IPS-20b (cell line): ENCODE measurements around the gene NDP.
"Not testable (repeated sequence)": the region's sequence is repeated elsewhere in the genome, so short reads cannot be mapped to it uniquely, and the experiment has no call there.

Source experiments
- H3K27ac ChIP-seq: one replicate; pipeline ENCODE4 v1.5.1; 2013; ENCODE audit warnings: low read length
- H3K27me3 ChIP-seq: 2 replicates; pipeline ENCODE4 v1.6.1; 2013; ENCODE audit warnings: mild to moderate bottlenecking, low read length, inconsistent platforms; ENCODE audit not compliant: insufficient read depth
- H3K36me3 ChIP-seq: 2 replicates; pipeline ENCODE4 v1.6.1; 2013; ENCODE audit warnings: low read depth, mild to moderate bottlenecking, inconsistent platforms, low read length, moderate library complexity; ENCODE audit not compliant: insufficient read depth
- H3K4me1 ChIP-seq: 2 replicates; pipeline ENCODE4 v1.6.1; 2013; ENCODE audit warnings: mild to moderate bottlenecking, control low read depth, inconsistent platforms, low read length, moderate library complexity; ENCODE audit not compliant: insufficient read depth
- H3K4me3 ChIP-seq: 2 replicates; pipeline ENCODE4 v1.5.1; 2013; ENCODE audit warnings: mild to moderate bottlenecking, low read length, inconsistent platforms
- H3K9ac ChIP-seq: 2 replicates; pipeline ENCODE4 v1.6.1; 2013; ENCODE audit warnings: low read depth, mild to moderate bottlenecking, inconsistent platforms, low read length, moderate library complexity
- H3K9me3 ChIP-seq: 2 replicates; pipeline ENCODE4 v1.6.1; 2013; ENCODE audit warnings: mild to moderate bottlenecking, low read depth, low read length, inconsistent platforms; ENCODE audit not compliant: insufficient read depth

Gene NDP

DNA sequence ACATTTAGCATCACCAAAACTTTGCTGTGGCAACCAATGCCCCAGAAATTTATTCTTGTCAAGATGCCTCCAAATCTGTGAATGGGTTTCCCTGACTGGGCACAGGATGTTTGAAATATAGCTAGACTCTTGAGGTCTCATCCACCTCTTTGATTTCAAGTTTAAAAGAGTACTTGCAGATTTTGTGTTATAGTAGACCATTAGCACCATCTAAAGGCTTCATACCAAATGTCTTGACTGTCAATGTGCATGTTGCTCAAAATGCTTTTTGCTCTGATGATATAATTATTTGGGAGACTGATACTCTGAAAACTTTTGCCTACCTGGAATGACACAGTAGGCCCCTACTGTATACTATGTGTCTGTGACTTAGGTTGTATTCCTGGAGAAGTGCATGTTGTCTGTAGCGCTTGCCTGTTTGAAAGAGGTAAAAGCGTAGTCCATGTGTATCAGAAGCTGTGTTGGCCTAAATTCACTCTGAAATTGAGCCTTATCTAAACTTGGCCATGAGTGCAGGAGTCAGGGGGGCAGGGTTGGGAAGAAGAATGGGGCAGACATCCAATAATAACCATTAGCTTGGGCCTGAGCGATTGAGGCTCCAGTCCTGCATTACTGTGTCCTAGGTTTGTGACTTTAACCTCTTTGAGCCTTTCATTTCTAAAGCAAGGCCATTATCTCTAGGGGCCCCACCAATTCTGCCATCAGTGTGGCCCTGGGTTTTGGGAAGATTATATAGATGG, 33.8 kb downstream of the NDP start:
- Histone ChIP-seq H3K9ac (no peak overlapping the region), H3K4me1 (no peaks in the 10 kb centered on the region), H3K27me3 (no peaks in the 10 kb centered on the region), H3K9me3 (no peaks in the 10 kb centered on the region), H3K27ac (no peak overlapping the region), H3K36me3 (no peaks in the 10 kb centered on the region), H3K4me3 (no peak overlapping the region)

DNA sequence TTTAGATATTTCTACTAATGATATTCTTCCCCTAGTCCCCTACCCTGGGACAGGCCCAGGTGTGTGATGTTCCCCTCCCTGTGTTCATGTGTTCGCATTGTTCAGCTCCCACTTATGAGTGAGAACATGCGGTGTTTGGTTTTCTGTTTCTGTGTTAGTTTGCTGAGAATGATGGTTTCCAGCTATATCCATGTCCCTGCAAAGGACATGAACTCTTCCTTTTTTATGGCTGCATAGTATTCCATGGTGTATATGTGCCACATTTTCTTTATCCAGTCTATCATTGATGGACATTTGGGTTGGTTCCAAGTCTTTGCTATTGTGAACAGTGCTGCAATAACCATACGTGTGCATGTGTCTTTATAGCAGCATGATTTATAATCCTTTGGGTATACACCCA, 51.2 kb downstream of the NDP start:
- H3K4me1 ChIP-seq, H3K9ac ChIP-seq, H3K9me3 ChIP-seq, H3K36me3 ChIP-seq, H3K27me3 ChIP-seq, H3K4me3 ChIP-seq, H3K27ac ChIP-seq: not testable (repeated sequence)

DNA sequence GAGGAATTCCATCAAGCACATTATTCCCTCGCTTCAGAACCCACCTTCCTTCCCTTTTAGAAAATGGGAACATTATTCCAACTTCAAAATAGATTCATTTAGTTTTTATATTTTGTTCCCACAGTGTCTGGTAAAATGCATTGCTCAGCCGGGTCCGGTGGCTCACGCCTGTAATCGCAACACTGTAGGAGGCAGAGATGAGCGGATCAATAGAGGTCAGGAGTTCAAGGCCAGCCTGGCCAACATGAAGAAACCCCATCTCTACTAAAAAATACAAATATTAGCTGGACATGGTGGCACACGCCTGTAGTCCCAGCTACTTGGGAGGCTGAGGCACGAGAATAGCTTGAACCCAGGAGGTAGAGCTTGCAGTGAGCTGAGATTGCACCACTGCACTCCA, 62.4 kb downstream of the NDP start:
- not testable (repeated sequence) for H3K9me3 ChIP-seq, H3K9ac ChIP-seq, H3K4me3 ChIP-seq

GRCh38 chrX:43910012-43910411, 63.2 kb downstream of the NDP start:
- Histone ChIP-seq H3K4me3 (no peak overlapping the region), H3K9me3 (no peaks in the 10 kb centered on the region), H3K27ac (no peak overlapping the region), H3K4me1 (no peaks in the 10 kb centered on the region), H3K9ac (no peak overlapping the region), H3K27me3 (no peaks in the 10 kb centered on the region), H3K36me3 (no peaks in the 10 kb centered on the region)

More for the DNA sequence above, 62.4 kb downstream of the NDP start:
- H3K27me3 ChIP-seq, H3K4me1 ChIP-seq, H3K27ac ChIP-seq, H3K36me3 ChIP-seq: not testable (repeated sequence)

DNA sequence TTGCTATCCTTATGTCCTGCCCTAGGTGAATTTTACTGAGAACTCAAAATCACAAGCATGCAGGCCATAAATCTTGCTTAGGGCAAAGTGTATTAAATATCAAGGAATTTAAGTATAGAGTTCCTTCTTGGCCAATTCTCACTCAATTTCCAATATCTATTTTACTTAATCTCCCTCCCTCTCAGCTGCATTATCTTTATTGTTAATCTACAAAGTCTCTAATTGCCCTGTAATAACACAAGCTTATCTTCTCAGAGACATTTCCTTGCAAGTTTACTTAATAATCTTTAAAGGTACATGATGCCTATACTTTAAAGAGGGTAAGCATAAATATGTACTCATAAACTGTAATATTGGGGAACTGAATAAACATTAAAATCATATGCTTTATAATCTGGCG, 64.0 kb downstream of the NDP start:
- Histone ChIP-seq H3K9me3 (no peaks in the 10 kb centered on the region), H3K4me1 (no peaks in the 10 kb centered on the region), H3K27ac (no peak overlapping the region), H3K9ac (no peak overlapping the region), H3K4me3 (no peak overlapping the region), H3K27me3 (no peaks in the 10 kb centered on the region), H3K36me3 (no peaks in the 10 kb centered on the region)

DNA sequence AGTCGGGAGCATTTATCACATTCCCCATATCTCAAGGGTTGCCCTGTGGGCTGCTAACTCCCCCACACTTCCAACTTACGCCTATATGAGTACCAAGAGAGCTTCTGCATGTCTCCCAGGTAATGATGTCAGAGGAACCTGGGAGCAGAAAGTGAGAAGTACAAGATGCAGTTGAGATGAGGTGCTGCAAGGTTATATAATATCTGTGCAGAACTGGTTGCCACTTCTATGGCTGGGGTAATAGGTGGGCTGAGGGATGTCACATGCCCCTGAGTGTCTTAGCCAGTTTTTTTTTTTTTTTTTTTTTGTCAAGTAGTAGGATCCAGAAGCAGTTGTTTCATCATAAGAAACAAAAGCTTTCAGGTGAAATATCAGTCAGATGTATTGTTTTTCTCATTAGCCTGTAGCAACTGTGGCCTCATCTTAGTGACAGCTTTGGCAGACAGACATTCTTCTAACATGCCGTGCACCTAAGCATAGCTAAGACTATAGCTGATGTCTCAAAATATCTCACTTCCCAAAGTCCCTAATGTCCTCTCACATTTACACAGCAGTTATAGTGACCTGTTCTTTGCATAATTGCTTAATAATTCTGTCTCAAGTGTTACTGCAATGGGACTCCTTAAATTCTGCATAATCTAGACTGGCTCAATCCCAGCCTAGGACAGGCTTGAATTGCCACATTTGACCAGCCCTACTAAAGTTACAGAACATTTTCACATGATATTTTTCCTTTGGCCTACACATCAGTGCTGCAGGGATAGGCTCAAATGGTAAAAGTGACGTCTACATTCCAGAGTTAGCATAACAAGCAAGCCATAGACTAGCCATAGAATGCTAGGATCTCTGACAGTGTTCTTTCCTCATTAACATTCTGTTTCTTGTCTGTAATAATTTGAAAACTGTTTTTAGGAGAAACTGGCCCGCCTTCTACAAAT, 73.0 kb downstream of the NDP start:
- Histone ChIP-seq H3K9me3 (no peaks in the 10 kb centered on the region), H3K27ac (no peak overlapping the region), H3K27me3 (no peaks in the 10 kb centered on the region), H3K9ac (no peak overlapping the region), H3K4me3 (no peak overlapping the region; the same call in 1 of the 2 replicates), H3K36me3 (no peaks in the 10 kb centered on the region), H3K4me1 (peaks cover 7% of the 10 kb centered on the region)
